ENCODE data around the gene STUM. TPM values are rescaled to one million over a fixed set of nuclear protein-coding genes. Genes with fewer than 3 reads are reported as not detected.

Gene STUM
- polyA plus RNA-seq, 1 donor (not counting 4 experiments of a cell fraction or from before 2014, with no cell fraction given) = 0.01 TPM

GRCh38 chr1:226652613-226653012, 104.0 kb downstream of the STUM start:
- Histone ChIP-seq H3K4me3 (ENCODE audit: control insufficient read depth in 2 of 3, extremely low read depth in 1 of 3, insufficient read depth in 2 of 3, low read depth in 1 of 3, low read length in 3 of 3) (no peak overlapping the region), H3K27ac (ENCODE audit: control insufficient read depth, insufficient read depth, low read length) (no peak overlapping the region), H2AFZ (ENCODE audit: control insufficient read depth, low read length) (no peak overlapping the region), H3K9me1 (ENCODE audit: control insufficient read depth, extremely low read depth, insufficient read depth, low read length) (peaks cover 2% of the 10 kb centered on the region), H3K27me3 (ENCODE audit: control insufficient read depth, extremely low read depth, insufficient read depth, low read length) (no peaks in the 10 kb centered on the region), H3K9me3 (ENCODE audit: control insufficient read depth, low read depth, low read length) (no peaks in the 10 kb centered on the region), H3K4me2 (ENCODE audit: control insufficient read depth, extremely low read depth, insufficient read depth, low read depth, low read length) (no peak overlapping the region), H4K20me1 (ENCODE audit: control insufficient read depth, extremely low read depth, insufficient read depth, low read length) (no peaks in the 10 kb centered on the region), H3K4me1 (ENCODE audit: control insufficient read depth, extremely low read depth, insufficient read depth, low read length) (peaks cover 16% of the 10 kb centered on the region), H3K9ac (ENCODE audit: control insufficient read depth, extremely low read depth, insufficient read depth, low read length) (no peak overlapping the region), H3K79me2 (ENCODE audit: control insufficient read depth, insufficient read depth, low read length) (no peaks in the 10 kb centered on the region), H3K36me3 (ENCODE audit: control insufficient read depth in 2 of 2, extremely low read depth in 1 of 2, insufficient read depth in 2 of 2, low read length in 2 of 2) (no peaks in the 10 kb centered on the region)
- dilution Hi-C loops (cut with MboI; ENCODE audit: extremely low pct_ligation_motif_present, low sequenced_read_pairs) = no loop called here
- DNase-seq (ENCODE audit: low read depth, low spot score) (no peak), FAIRE-seq (no peak)
- TF ChIP-seq EZH2 (IDR thresholded peaks at IDR 0.05; ENCODE audit: low read length) (no peak), CTCF (optimal IDR thresholded peaks at IDR 0.05 in 1 of 3, IDR thresholded peaks at IDR 0.05 in 1 of 3, conservative IDR thresholded peaks at IDR 0.05 in 1 of 3; ENCODE audit: extremely low read depth in 1 of 3, insufficient read depth in 2 of 3, low read length in 3 of 3) (no peak)

GRCh38 chr1:226653311-226653921, 104.9 kb downstream of the STUM start:
- FAIRE-seq (no peak), DNase-seq (ENCODE audit: low read depth, low spot score) (no peak)
- no peaks in the 10 kb centered on the region for H3K79me2 ChIP-seq (ENCODE audit: control insufficient read depth, insufficient read depth, low read length)
- dilution Hi-C loops (cut with MboI; ENCODE audit: extremely low pct_ligation_motif_present, low sequenced_read_pairs) = no loop called here
- H3K27ac ChIP-seq (ENCODE audit: control insufficient read depth, insufficient read depth, low read length) = no peak overlapping the region
- H4K20me1 ChIP-seq (ENCODE audit: control insufficient read depth, extremely low read depth, insufficient read depth, low read length) = no peaks in the 10 kb centered on the region
- H3K36me3 ChIP-seq (ENCODE audit: control insufficient read depth in 2 of 2, extremely low read depth in 1 of 2, insufficient read depth in 2 of 2, low read length in 2 of 2) = no peaks in the 10 kb centered on the region
- peaks cover 2% of the 10 kb centered on the region for H3K9me1 ChIP-seq (ENCODE audit: control insufficient read depth, extremely low read depth, insufficient read depth, low read length)
- TF ChIP-seq EZH2 (IDR thresholded peaks at IDR 0.05; ENCODE audit: low read length) (no peak), CTCF (optimal IDR thresholded peaks at IDR 0.05 in 1 of 3, IDR thresholded peaks at IDR 0.05 in 1 of 3, conservative IDR thresholded peaks at IDR 0.05 in 1 of 3; ENCODE audit: extremely low read depth in 1 of 3, insufficient read depth in 2 of 3, low read length in 3 of 3) (no peak)
- H3K9me3 ChIP-seq (ENCODE audit: control insufficient read depth, low read depth, low read length) = no peaks in the 10 kb centered on the region
- no peaks in the 10 kb centered on the region for H3K27me3 ChIP-seq (ENCODE audit: control insufficient read depth, extremely low read depth, insufficient read depth, low read length)
- H2AFZ ChIP-seq (ENCODE audit: control insufficient read depth, low read length) = no peak overlapping the region
- H3K9ac ChIP-seq (ENCODE audit: control insufficient read depth, extremely low read depth, insufficient read depth, low read length) = no peak overlapping the region
- no peak overlapping the region for H3K4me3 ChIP-seq (ENCODE audit: control insufficient read depth in 2 of 3, extremely low read depth in 1 of 3, insufficient read depth in 2 of 3, low read depth in 1 of 3, low read length in 3 of 3)
- H3K4me2 ChIP-seq (ENCODE audit: control insufficient read depth, extremely low read depth, insufficient read depth, low read depth, low read length) = no peak overlapping the region
- H3K4me1 ChIP-seq (ENCODE audit: control insufficient read depth, extremely low read depth, insufficient read depth, low read length) = peaks cover 24% of the 10 kb centered on the region

All from keratinocyte (primary cell).